Measurements from ENCODE around the gene FN1.

Gene FN1

GRCh38 chr2:215392164-215392563 lies 43.7 kb downstream of the FN1 start:
- Mint-ChIP-seq H3K9me3 (no peaks in the 10 kb centered on the region), H3K4me1 (no peaks in the 10 kb centered on the region), H3K27ac (ENCODE audit: low read depth) (no peak overlapping the region)

GRCh38 chr2:215391531-215391930 lies 44.3 kb downstream of the FN1 start:
- no peak overlapping the region for H3K4me3 Mint-ChIP-seq
- H3K27me3 Mint-ChIP-seq = peaks cover 54% of the 10 kb centered on the region
- no peaks in the 10 kb centered on the region for H3K4me1 Mint-ChIP-seq
- ATAC-seq (replicated peaks; ENCODE audit: extremely low read depth, poor library complexity, severe bottlenecking) (no peak), DNase-seq (ENCODE audit: low spot score in 2 of 2) (no peak)
- H3K36me3 Mint-ChIP-seq (ENCODE audit: insufficient read depth) = no peaks in the 10 kb centered on the region
- no peaks in the 10 kb centered on the region for H3K9me3 Mint-ChIP-seq
- H3K27ac Mint-ChIP-seq (ENCODE audit: low read depth) = no peak overlapping the region

More at GRCh38 chr2:215392164-215392563, 43.7 kb downstream of the FN1 start:
- no peak overlapping the region for H3K4me3 Mint-ChIP-seq
- DNase-seq (ENCODE audit: low spot score in 2 of 2) = no peak
- H3K36me3 Mint-ChIP-seq (ENCODE audit: insufficient read depth) = no peaks in the 10 kb centered on the region
- H3K27me3 Mint-ChIP-seq = peaks cover 50% of the 10 kb centered on the region
- ATAC-seq (replicated peaks; ENCODE audit: extremely low read depth, poor library complexity, severe bottlenecking) = no peak

- Mint-ChIP-seq H3K36me3 (ENCODE audit: insufficient read depth) (no peaks in the 10 kb centered on the region), H3K9me3 (no peaks in the 10 kb centered on the region), H3K27ac (ENCODE audit: low read depth) (no peak overlapping the region), H3K4me3 (no peak overlapping the region), H3K4me1 (no peaks in the 10 kb centered on the region), H3K27me3 (peaks cover 53% of the 10 kb centered on the region)
- DNase-seq (ENCODE audit: low spot score in 2 of 2) (no peak), ATAC-seq (replicated peaks; ENCODE audit: extremely low read depth, poor library complexity, severe bottlenecking) (no peak)
Observed at GRCh38 chr2:215390550-215390913, 45.3 kb downstream of the FN1 start.

GRCh38 chr2:215388002-215388728 lies 47.7 kb downstream of the FN1 start:
- Mint-ChIP-seq H3K4me3 (no peak overlapping the region), H3K27me3 (peaks cover 39% of the 10 kb centered on the region), H3K36me3 (ENCODE audit: insufficient read depth) (no peaks in the 10 kb centered on the region), H3K4me1 (no peaks in the 10 kb centered on the region), H3K9me3 (no peaks in the 10 kb centered on the region), H3K27ac (ENCODE audit: low read depth) (no peak overlapping the region)
- DNase-seq (ENCODE audit: low spot score in 2 of 2) = no peak
- ATAC-seq (replicated peaks; ENCODE audit: extremely low read depth, poor library complexity, severe bottlenecking) = no peak

- H3K9me3 Mint-ChIP-seq = no peaks in the 10 kb centered on the region
- ATAC-seq (replicated peaks; ENCODE audit: extremely low read depth, poor library complexity, severe bottlenecking) = no peak
- DNase-seq (ENCODE audit: low spot score in 2 of 2) = no peak
- no peaks in the 10 kb centered on the region for H3K4me1 Mint-ChIP-seq
- H3K27ac Mint-ChIP-seq (ENCODE audit: low read depth) = no peak overlapping the region
- peaks cover 23% of the 10 kb centered on the region for H3K27me3 Mint-ChIP-seq
- no peaks in the 10 kb centered on the region for H3K36me3 Mint-ChIP-seq (ENCODE audit: insufficient read depth)
- no peak overlapping the region for H3K4me3 Mint-ChIP-seq
Observed at GRCh38 chr2:215386566-215386965, 49.3 kb downstream of the FN1 start.

GRCh38 chr2:215384710-215385109 lies 51.2 kb downstream of the FN1 start:
- H3K4me1 Mint-ChIP-seq = no peaks in the 10 kb centered on the region
- no peak overlapping the region for H3K27ac Mint-ChIP-seq (ENCODE audit: low read depth)
- no peak for DNase-seq (ENCODE audit: low spot score in 2 of 2)
- no peaks in the 10 kb centered on the region for H3K36me3 Mint-ChIP-seq (ENCODE audit: insufficient read depth)
- ATAC-seq (replicated peaks; ENCODE audit: extremely low read depth, poor library complexity, severe bottlenecking) = no peak
- no peaks in the 10 kb centered on the region for H3K9me3 Mint-ChIP-seq
- H3K4me3 Mint-ChIP-seq = no peak overlapping the region
- peaks cover 7% of the 10 kb centered on the region for H3K27me3 Mint-ChIP-seq

- H3K27ac Mint-ChIP-seq (ENCODE audit: low read depth) = no peak overlapping the region
- no peaks in the 10 kb centered on the region for H3K36me3 Mint-ChIP-seq (ENCODE audit: insufficient read depth)
- no peak for DNase-seq (ENCODE audit: low spot score in 2 of 2)
- H3K9me3 Mint-ChIP-seq = no peaks in the 10 kb centered on the region
- no peaks in the 10 kb centered on the region for H3K4me1 Mint-ChIP-seq
- ATAC-seq (replicated peaks; ENCODE audit: extremely low read depth, poor library complexity, severe bottlenecking) = no peak
- H3K4me3 Mint-ChIP-seq = no peak overlapping the region
- H3K27me3 Mint-ChIP-seq = peaks cover 7% of the 10 kb centered on the region
Observed at GRCh38 chr2:215383652-215384279, 52.1 kb downstream of the FN1 start.

- Mint-ChIP-seq H3K27ac (ENCODE audit: low read depth) (no peak overlapping the region), H3K4me3 (no peak overlapping the region), H3K36me3 (ENCODE audit: insufficient read depth) (no peaks in the 10 kb centered on the region), H3K27me3 (peaks cover 7% of the 10 kb centered on the region), H3K9me3 (no peaks in the 10 kb centered on the region), H3K4me1 (no peaks in the 10 kb centered on the region)
- DNase-seq (ENCODE audit: low spot score in 2 of 2) (no peak), ATAC-seq (replicated peaks; ENCODE audit: extremely low read depth, poor library complexity, severe bottlenecking) (no peak)
Observed at GRCh38 chr2:215382480-215382879, 53.4 kb downstream of the FN1 start.

GRCh38 chr2:215382011-215382410 lies 53.9 kb downstream of the FN1 start:
- H3K4me3 Mint-ChIP-seq = no peak overlapping the region
- H3K27ac Mint-ChIP-seq (ENCODE audit: low read depth) = no peak overlapping the region
- peaks cover 7% of the 10 kb centered on the region for H3K27me3 Mint-ChIP-seq
- no peaks in the 10 kb centered on the region for H3K4me1 Mint-ChIP-seq
- H3K36me3 Mint-ChIP-seq (ENCODE audit: insufficient read depth) = no peaks in the 10 kb centered on the region
- H3K9me3 Mint-ChIP-seq = no peaks in the 10 kb centered on the region
- ATAC-seq (replicated peaks; ENCODE audit: extremely low read depth, poor library complexity, severe bottlenecking) = no peak
- no peak for DNase-seq (ENCODE audit: low spot score in 2 of 2)

GRCh38 chr2:215380699-215381098 lies 55.2 kb downstream of the FN1 start:
- no peaks in the 10 kb centered on the region for H3K4me1 Mint-ChIP-seq
- DNase-seq (ENCODE audit: low spot score in 2 of 2) = no peak
- no peaks in the 10 kb centered on the region for H3K36me3 Mint-ChIP-seq (ENCODE audit: insufficient read depth)
- no peak overlapping the region for H3K4me3 Mint-ChIP-seq
- H3K9me3 Mint-ChIP-seq = no peaks in the 10 kb centered on the region
- H3K27ac Mint-ChIP-seq (ENCODE audit: low read depth) = no peak overlapping the region
- ATAC-seq (replicated peaks; ENCODE audit: extremely low read depth, poor library complexity, severe bottlenecking) = no peak
- no peaks in the 10 kb centered on the region for H3K27me3 Mint-ChIP-seq

- Mint-ChIP-seq H3K4me3 (no peak overlapping the region), H3K36me3 (ENCODE audit: insufficient read depth) (no peaks in the 10 kb centered on the region), H3K27me3 (no peaks in the 10 kb centered on the region), H3K9me3 (no peaks in the 10 kb centered on the region), H3K27ac (ENCODE audit: low read depth) (no peak overlapping the region), H3K4me1 (no peaks in the 10 kb centered on the region)
- no peak for DNase-seq (ENCODE audit: low spot score in 2 of 2)
- ATAC-seq (replicated peaks; ENCODE audit: extremely low read depth, poor library complexity, severe bottlenecking) = no peak
Observed at GRCh38 chr2:215379948-215380347, 55.9 kb downstream of the FN1 start.

GRCh38 chr2:215379039-215379438 lies 56.8 kb downstream of the FN1 start:
- DNase-seq (ENCODE audit: low spot score in 2 of 2) (no peak), ATAC-seq (replicated peaks; ENCODE audit: extremely low read depth, poor library complexity, severe bottlenecking) (no peak)
- H3K4me3 Mint-ChIP-seq = no peak overlapping the region
- H3K27me3 Mint-ChIP-seq = no peaks in the 10 kb centered on the region
- no peaks in the 10 kb centered on the region for H3K9me3 Mint-ChIP-seq
- no peaks in the 10 kb centered on the region for H3K4me1 Mint-ChIP-seq
- no peaks in the 10 kb centered on the region for H3K36me3 Mint-ChIP-seq (ENCODE audit: insufficient read depth)
- H3K27ac Mint-ChIP-seq (ENCODE audit: low read depth) = no peak overlapping the region

- Mint-ChIP-seq H3K27ac (ENCODE audit: low read depth) (no peak overlapping the region), H3K36me3 (ENCODE audit: insufficient read depth) (no peaks in the 10 kb centered on the region), H3K4me3 (no peak overlapping the region), H3K27me3 (no peaks in the 10 kb centered on the region), H3K4me1 (no peaks in the 10 kb centered on the region), H3K9me3 (no peaks in the 10 kb centered on the region)
- ATAC-seq (replicated peaks; ENCODE audit: extremely low read depth, poor library complexity, severe bottlenecking) = no peak
- DNase-seq (ENCODE audit: low spot score in 2 of 2) = no peak
Observed at GRCh38 chr2:215378045-215378444, 57.8 kb downstream of the FN1 start.
